Testis (tissue), 2 donors: ENCODE results near the gene FXYD4.

Experiments
- POLR2A ChIP-seq: fragments of 450-650 bp; IDR thresholded peaks from one replicate; pipeline ENCODE4 v1.6.1; 2017; ENCODE audit warnings: antibody characterized with exemption, mild to moderate bottlenecking, moderate library complexity
- TF ChIP-seq, protein P1 (sequence below), 3 experiments: fragments of 450-650 bp in 2 of 3; fragments of 200-600 bp in 1 of 3; sonication (generic) in 1 of 3; IDR thresholded peaks; one replicate each; pipeline ENCODE4 v1.5.1; 2016 to 2019; ENCODE audit warnings: antibody characterized with exemption in 3 of 3, mild to moderate bottlenecking in 2 of 3, moderate library complexity in 1 of 3

- TF ChIP-seq, protein P1, sequence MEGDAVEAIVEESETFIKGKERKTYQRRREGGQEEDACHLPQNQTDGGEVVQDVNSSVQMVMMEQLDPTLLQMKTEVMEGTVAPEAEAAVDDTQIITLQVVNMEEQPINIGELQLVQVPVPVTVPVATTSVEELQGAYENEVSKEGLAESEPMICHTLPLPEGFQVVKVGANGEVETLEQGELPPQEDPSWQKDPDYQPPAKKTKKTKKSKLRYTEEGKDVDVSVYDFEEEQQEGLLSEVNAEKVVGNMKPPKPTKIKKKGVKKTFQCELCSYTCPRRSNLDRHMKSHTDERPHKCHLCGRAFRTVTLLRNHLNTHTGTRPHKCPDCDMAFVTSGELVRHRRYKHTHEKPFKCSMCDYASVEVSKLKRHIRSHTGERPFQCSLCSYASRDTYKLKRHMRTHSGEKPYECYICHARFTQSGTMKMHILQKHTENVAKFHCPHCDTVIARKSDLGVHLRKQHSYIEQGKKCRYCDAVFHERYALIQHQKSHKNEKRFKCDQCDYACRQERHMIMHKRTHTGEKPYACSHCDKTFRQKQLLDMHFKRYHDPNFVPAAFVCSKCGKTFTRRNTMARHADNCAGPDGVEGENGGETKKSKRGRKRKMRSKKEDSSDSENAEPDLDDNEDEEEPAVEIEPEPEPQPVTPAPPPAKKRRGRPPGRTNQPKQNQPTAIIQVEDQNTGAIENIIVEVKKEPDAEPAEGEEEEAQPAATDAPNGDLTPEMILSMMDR (IDR thresholded peaks at IDR 0.05): no peak
- no peak for TF ChIP-seq POLR2A
Observed at GRCh38 chr10:43354330-43354635, 17.2 kb upstream of the FXYD4 start.
